Measurements from ENCODE around the gene CADM1.

Gene CADM1

GRCh38 chr11:115420505-115420904 is 83.7 kb downstream of the CADM1 start:
- ATAC-seq (ENCODE audit: insufficient read depth, low read depth): no peak
- no peaks in the 10 kb centered on the region for H3K36me3 ChIP-seq (ENCODE audit: insufficient read depth, low read length)

GRCh38 chr11:115418626-115419025 is 85.6 kb downstream of the CADM1 start:
- no peaks in the 10 kb centered on the region for H3K9me3 ChIP-seq (ENCODE audit: insufficient read depth, low read length, severe bottlenecking)
- H3K4me2 ChIP-seq (ENCODE audit: insufficient read depth, low read length): no peak overlapping the region
- peaks cover 9% of the 10 kb centered on the region for H3K27me3 ChIP-seq (ENCODE audit: insufficient read depth, low read length, poor library complexity)
- no peak overlapping the region for H2AFZ ChIP-seq (ENCODE audit: low read depth, low read length)
- H4K20me1 ChIP-seq (ENCODE audit: insufficient read depth, low read length): no peaks in the 10 kb centered on the region
- no peaks in the 10 kb centered on the region for H3K4me1 ChIP-seq (ENCODE audit: insufficient read depth, low read length)
- H3K36me3 ChIP-seq (ENCODE audit: insufficient read depth, low read length): no peaks in the 10 kb centered on the region
- no peak for TF ChIP-seq CTCF (IDR thresholded peaks at IDR 0.05; ENCODE audit: borderline replicate concordance, extremely low read depth, low read length, poor library complexity, severe bottlenecking)
- TF ChIP-seq EZH2 (IDR thresholded peaks at IDR 0.05; ENCODE audit: borderline replicate concordance, low read depth, low read length, severe bottlenecking): no peak
- no peak overlapping the region for H3K27ac ChIP-seq (ENCODE audit: low read length)
- no peaks in the 10 kb centered on the region for H3K79me2 ChIP-seq (ENCODE audit: insufficient read depth, low read length)
- ATAC-seq (ENCODE audit: insufficient read depth, low read depth) (no peak), DNase-seq (no peak)
- H3K9ac ChIP-seq (ENCODE audit: low read depth, low read length): no peak overlapping the region
- no peak overlapping the region for H3K4me3 ChIP-seq (ENCODE audit: low read depth in 1 of 2, low read length in 2 of 2)

More at GRCh38 chr11:115420505-115420904, 83.7 kb downstream of the CADM1 start:
- no peak for DNase-seq
- H2AFZ ChIP-seq (ENCODE audit: low read depth, low read length): no peak overlapping the region
- no peaks in the 10 kb centered on the region for H3K79me2 ChIP-seq (ENCODE audit: insufficient read depth, low read length)
- no peaks in the 10 kb centered on the region for H3K4me1 ChIP-seq (ENCODE audit: insufficient read depth, low read length)
- no peaks in the 10 kb centered on the region for H3K9me3 ChIP-seq (ENCODE audit: insufficient read depth, low read length, severe bottlenecking)
- H4K20me1 ChIP-seq (ENCODE audit: insufficient read depth, low read length): no peaks in the 10 kb centered on the region
- no peak overlapping the region for H3K9ac ChIP-seq (ENCODE audit: low read depth, low read length)
- H3K27ac ChIP-seq (ENCODE audit: low read length): no peak overlapping the region
- TF ChIP-seq EZH2 (IDR thresholded peaks at IDR 0.05; ENCODE audit: borderline replicate concordance, low read depth, low read length, severe bottlenecking): no peak
- no peak for TF ChIP-seq CTCF (IDR thresholded peaks at IDR 0.05; ENCODE audit: borderline replicate concordance, extremely low read depth, low read length, poor library complexity, severe bottlenecking)
- H3K4me3 ChIP-seq (ENCODE audit: low read depth in 1 of 2, low read length in 2 of 2): no peak overlapping the region
- no peak overlapping the region for H3K4me2 ChIP-seq (ENCODE audit: insufficient read depth, low read length)
- H3K27me3 ChIP-seq (ENCODE audit: insufficient read depth, low read length, poor library complexity): peaks cover 15% of the 10 kb centered on the region

DNA sequence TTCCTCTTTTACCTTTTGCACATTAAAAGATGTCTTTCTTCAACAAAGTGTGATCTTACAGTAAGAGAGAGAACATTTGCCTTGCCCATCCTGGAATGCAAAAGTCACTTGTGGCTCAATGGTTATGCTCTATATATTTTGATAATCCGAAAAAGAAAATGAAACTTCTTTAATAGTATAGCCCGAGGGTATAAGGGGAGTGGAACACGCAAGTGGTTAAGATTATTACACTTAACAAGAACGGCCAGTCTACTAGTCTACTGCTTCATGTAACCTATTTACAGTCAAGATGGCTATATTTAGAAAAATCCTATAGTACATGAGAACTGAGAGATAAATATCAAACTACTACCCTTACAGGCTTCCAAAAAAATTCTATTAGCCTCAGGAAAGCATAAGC is 86.1 kb downstream of the CADM1 start:
- no peak overlapping the region for H2AFZ ChIP-seq (ENCODE audit: low read depth, low read length)

More for the DNA sequence above, 86.1 kb downstream of the CADM1 start:
- TF ChIP-seq EZH2 (IDR thresholded peaks at IDR 0.05; ENCODE audit: borderline replicate concordance, low read depth, low read length, severe bottlenecking) (no peak), CTCF (IDR thresholded peaks at IDR 0.05; ENCODE audit: borderline replicate concordance, extremely low read depth, low read length, poor library complexity, severe bottlenecking) (no peak)
- DNase-seq (no peak), ATAC-seq (ENCODE audit: insufficient read depth, low read depth) (no peak)
- Histone ChIP-seq H3K27ac (ENCODE audit: low read length) (no peak overlapping the region), H3K36me3 (ENCODE audit: insufficient read depth, low read length) (no peaks in the 10 kb centered on the region), H3K4me3 (ENCODE audit: low read depth in 1 of 2, low read length in 2 of 2) (no peak overlapping the region), H3K27me3 (ENCODE audit: insufficient read depth, low read length, poor library complexity) (peaks cover 7% of the 10 kb centered on the region), H3K4me1 (ENCODE audit: insufficient read depth, low read length) (no peaks in the 10 kb centered on the region), H3K9me3 (ENCODE audit: insufficient read depth, low read length, severe bottlenecking) (no peaks in the 10 kb centered on the region), H3K79me2 (ENCODE audit: insufficient read depth, low read length) (no peaks in the 10 kb centered on the region), H3K9ac (ENCODE audit: low read depth, low read length) (no peak overlapping the region), H3K4me2 (ENCODE audit: insufficient read depth, low read length) (no peak overlapping the region), H4K20me1 (ENCODE audit: insufficient read depth, low read length) (no peaks in the 10 kb centered on the region)

Data from DND-41 (cell line).